Fibroblast of skin of right quadriceps (primary cell): ENCODE data around the gene MFAP1.
"Not testable (repeated sequence)": the region's sequence is repeated elsewhere in the genome, so short reads cannot be mapped to it uniquely, and the experiment has no call there.

Source experiments
- DNase-seq: peaks from one replicate; pipeline ENCODE4 v3.0.0-alpha.2; 2013

Gene MFAP1, protein sequence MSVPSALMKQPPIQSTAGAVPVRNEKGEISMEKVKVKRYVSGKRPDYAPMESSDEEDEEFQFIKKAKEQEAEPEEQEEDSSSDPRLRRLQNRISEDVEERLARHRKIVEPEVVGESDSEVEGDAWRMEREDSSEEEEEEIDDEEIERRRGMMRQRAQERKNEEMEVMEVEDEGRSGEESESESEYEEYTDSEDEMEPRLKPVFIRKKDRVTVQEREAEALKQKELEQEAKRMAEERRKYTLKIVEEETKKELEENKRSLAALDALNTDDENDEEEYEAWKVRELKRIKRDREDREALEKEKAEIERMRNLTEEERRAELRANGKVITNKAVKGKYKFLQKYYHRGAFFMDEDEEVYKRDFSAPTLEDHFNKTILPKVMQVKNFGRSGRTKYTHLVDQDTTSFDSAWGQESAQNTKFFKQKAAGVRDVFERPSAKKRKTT

GRCh38 chr15:43824302-43825246 is at the start of gene MFAP1:
Gene MFAP1 (minus strand): TSS chr15:43824690. CDS start chr15:43824569, 121 bp downstream.
- peak; percentile 97 for DNase-seq

GRCh38 chr15:43873651-43874050 is 49.2 kb upstream of the MFAP1 start:
- DNase-seq, result no peak

DNA sequence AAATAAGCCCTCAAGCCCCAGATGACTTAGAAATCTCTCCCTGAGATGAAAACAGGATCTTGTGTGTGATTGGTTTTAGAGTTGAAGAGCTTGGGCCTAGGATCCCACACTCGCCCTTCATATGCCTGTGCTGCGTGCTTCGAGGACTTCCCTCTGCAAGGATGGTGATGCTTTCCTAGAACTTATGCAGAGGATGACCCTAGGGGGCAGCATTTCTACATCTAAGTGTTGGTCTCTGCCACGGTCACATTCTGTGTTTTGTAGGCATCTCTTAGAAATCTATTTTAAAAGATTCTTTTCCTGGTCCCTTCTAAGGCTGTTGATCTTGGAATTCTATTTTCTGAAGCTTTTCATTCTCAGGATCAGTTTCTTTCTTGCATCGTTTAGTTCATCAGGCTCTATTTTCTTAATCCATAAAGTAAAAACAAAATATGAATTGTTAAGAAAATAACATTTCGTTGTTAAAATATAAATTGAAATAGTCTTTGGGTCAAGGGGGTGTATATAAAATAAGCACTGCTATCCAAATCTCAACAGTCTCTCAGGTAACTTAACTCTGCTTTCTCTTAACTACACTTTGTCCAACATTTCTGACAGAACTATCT is 48.0 kb upstream of the MFAP1 start:
- peak; percentile 71 for DNase-seq

DNA sequence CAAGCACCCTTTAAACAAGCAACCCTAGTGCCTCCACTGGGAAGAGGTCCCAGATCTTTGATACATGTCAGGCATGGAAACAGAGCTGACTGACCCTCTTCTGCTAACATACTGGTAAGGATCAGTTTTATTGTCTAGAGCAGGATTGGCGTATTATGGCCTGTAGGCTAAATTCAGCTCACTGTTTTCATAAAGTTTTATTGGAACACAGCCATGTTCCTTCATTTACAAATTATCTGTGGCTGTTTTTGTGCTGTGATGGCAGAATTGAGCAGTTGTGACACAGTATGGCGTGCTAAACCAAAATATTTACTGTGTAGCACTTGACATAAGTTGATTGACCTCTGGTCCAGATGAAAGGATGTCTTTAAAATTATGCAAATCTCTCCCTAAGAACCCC is 47.3 kb upstream of the MFAP1 start:
- no peak for DNase-seq

- no peak for DNase-seq
These were observed 43.9 kb upstream of the MFAP1 start for GRCh38 chr15:43868406-43868805.

DNA sequence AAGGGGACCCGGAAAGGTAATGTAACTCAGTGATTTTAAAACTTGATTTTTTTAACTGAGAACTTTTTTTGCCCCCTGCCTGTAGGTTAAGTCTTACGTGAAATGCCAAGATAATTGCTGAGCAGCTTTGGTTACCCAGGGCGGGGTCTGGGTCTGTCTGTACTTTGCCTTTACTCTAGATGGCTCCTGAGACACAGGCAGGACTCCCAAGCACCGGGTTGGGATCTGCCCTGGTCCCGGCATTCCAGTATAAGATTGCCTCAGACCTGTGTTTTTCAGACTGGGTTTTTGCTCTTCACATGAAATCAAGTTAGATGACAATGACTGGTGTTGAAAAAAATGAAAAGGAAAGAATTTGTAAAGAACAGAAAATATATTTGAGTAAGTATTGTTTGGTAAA is 42.6 kb upstream of the MFAP1 start:
- no peak for DNase-seq

DNA sequence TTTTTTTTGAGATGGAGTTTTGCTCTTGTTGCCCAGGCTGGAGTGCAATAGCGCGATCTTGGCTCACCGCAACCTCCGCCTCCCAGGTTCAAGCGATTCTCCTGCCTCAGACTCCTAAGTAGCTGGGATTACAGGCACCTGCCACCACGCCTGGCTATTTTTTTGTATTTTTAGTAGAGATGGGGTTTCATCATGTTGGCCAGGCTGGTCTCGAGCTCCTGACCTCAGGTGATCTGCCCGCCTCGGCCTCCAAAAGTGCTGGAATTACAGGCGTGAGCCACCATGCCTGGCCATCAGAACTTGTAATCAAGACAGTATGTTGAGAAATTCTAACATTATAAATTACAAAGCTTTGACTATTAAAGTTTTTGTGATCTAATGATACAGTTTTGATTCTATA is 42.1 kb upstream of the MFAP1 start:
- not testable (repeated sequence) for DNase-seq

DNA sequence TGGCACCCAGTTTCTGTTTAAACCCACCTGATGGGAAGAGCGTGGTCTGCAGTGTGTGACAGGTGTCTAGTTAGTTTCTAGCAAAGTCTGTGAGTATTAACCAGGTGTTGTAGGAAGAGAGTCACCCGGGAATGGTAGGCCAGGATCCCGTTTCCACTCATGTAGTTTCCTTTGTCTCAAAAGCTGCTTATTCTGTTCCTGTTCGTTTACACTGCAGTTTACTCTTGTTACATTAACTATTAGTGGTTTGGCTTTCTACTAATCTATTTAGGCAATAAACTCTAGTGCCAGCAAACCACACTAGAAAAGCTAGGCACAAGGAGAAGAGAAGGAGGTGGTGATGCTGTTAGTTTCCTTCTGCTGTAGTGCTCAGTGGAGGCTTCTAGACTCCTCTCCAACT is 35.1 kb upstream of the MFAP1 start:
- no peak for DNase-seq

DNA sequence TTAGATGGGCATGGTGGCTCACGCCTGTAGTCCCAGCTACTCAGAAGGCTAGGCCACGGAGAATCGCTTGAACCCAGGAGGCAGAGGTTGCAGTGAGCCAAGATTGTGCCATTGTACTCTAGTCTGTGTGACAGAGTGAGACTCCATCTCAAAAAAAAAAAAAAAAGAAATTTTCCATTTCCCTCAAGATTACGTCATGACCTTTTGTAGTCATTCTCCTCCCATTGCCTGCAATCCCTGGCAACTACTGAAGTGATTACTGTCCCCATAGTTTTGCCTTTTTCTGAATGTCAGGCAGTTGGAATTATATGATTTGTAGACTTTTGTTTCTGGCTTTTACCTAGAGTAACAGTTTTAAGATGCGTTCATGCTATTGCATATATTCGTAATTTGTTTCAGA is 30.3 kb upstream of the MFAP1 start:
- peak; percentile 7 for DNase-seq

DNA sequence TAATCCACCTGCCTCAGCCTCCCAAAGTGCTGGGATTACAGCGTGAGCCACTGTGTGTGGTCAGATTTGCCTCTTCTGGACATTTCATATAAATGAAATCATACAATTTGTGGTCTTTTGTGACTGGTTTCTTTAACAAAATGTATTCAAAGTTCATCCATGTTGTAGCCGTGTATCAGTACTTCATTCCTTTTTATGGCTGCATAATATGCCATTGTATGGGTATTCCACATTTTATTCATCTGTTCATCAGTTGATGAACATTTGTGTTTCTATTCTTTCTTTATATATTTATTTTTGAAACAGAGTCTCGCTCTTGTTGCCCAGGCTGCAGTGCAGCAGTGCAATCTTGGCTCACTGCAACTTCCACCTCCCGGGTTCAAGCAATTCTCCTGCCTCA is 28.1 kb upstream of the MFAP1 start:
- DNase-seq, result no peak

GRCh38 chr15:43851251-43851650 is 26.8 kb upstream of the MFAP1 start:
- DNase-seq, result no peak

GRCh38 chr15:43845421-43845820 is 20.9 kb upstream of the MFAP1 start:
- no peak for DNase-seq

DNA sequence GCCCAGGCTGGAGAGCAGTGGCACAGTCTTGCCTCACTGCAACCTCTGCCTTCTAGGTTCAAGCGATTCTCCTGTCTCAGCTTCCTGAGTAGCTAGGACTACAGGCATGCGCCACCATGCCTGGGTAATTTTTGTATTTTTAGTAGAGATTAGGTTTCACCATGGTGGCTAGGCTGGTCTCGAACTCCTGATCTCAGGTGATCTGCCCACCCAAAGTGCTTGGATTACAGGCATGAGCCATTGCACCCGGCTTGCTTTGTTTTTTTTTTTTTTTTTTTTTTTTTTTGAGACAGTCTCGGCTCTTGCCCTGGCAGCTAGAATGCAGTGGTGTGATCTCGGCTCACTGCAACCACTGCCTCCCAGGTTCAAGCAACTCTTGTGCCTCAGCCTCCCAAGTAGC is 8.0 kb upstream of the MFAP1 start:
- DNase-seq, result not testable (repeated sequence)

GRCh38 chr15:43831519-43832052 is 7.1 kb upstream of the MFAP1 start:
- DNase-seq, result not testable (repeated sequence)

DNA sequence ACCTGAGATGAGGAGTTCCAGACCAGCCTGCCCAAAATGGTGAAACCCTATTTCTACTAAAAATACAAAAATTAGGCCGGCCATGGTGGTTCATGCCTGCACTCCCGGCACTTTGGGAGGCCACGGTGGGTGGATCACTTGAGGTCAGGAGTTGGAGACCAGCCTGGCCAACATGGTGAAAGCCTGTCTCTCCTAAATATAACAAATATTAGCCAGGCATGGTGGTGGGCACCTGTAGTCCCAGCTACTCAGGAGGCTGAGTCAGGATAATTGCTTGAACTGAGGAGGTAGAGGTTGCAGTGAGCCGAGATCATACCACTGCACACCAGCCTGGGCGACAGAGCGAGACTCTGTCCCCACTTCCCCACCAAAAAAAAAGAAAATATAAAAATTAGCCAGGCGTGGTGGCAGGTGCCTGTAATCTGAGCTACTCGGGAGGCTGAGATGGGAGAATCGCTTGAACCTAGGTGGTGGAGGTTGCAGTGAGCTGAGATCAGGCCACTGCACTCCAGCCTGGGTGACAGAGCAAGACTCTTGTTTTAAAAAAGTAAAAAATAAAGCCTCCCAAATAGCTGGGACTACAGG is 6.3 kb upstream of the MFAP1 start:
- not testable (repeated sequence) for DNase-seq

- DNase-seq, result not testable (repeated sequence)
These were observed 5.6 kb upstream of the MFAP1 start for GRCh38 chr15:43829951-43830540.

- peak; percentile 3 for DNase-seq
These were observed 3.7 kb upstream of the MFAP1 start for GRCh38 chr15:43828061-43828657.

- peak; percentile 84 for DNase-seq
These were observed 2.2 kb upstream of the MFAP1 start, which contains the start of gene WDR76 for GRCh38 chr15:43826508-43827341. Gene WDR76 (plus strand): TSS chr15:43827002. CDS start chr15:43827033, 31 bp downstream.

DNA sequence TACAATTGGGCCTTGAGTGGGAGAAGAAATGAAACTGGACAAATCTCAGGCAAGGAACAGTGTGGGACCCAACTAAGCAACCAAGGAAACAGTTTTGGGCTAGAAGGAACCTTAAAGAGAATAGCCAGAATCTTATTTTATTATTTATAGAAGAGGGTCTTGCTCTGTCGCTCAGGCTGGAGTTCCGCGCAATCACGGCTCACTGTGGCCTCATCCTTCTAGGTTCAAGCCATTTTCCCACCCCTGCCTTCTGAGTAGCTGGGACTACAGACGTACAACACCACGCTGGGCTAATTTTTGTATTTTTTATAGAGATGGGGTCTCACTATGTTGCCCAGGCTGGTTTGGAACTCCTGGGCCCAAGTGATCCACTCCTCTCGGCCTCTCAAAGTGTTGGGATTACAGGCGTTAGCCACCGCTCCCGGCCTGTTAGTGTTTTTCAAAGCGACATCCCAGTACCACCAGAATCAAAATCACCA is 1.6 kb upstream of the MFAP1 start:
- no peak for DNase-seq

DNA sequence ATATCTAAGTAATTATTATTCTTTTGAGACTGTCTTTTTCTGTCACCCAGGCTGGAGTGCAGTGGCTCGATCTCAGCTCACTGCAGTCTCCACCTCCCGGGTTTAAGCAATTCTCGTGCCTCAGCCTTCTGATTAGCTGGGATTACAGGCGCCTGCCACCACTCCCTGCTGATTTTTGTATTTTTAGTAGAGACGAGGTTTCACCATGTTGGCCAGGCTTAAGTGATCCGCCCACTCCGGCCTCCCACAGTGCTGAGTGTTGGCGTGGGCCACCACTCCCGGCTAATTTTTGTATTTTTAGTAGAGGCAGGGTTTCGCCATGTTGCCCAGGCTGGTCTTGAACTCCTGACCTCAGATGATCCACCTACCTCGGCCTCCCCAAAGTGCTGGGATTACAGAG is 815 bp upstream of the MFAP1 start:
- DNase-seq, result not testable (repeated sequence)

GRCh38 chr15:43821505-43821904 is 3.0 kb downstream of the MFAP1 start:
- DNase-seq, result no peak
